H7 (cell line): Measurements from ENCODE around the gene MSI1. TPM values are rescaled to one million over a fixed set of nuclear protein-coding genes. Genes with fewer than 3 reads are reported as not detected.

Experiments used
- DNase-seq: peaks from one replicate; pipeline ENCODE4 v3.0.0; 2012
- H3K27me3 ChIP-seq: 2 replicates; pipeline ENCODE4 v1.6.0; 2011; ENCODE audit warnings: mild to moderate bottlenecking, low read length; ENCODE audit not compliant: control insufficient read depth, insufficient read depth
- H3K36me3 ChIP-seq: replicated peaks from 2 replicates; pipeline ENCODE4 v1.5.1; 2011; ENCODE audit warnings: low read length; ENCODE audit not compliant: control insufficient read depth, insufficient read depth
- H3K4me3 ChIP-seq: 2 replicates; pipeline ENCODE4 v1.5.1; 2011; ENCODE audit warnings: low read depth, mild to moderate bottlenecking, control low read depth, low read length, moderate library complexity; ENCODE audit not compliant: insufficient read depth
- total RNA-seq: library from RNA; depleted of rRNA; stranded (reverse); fragments of >200 nt; shearing (Covaris generic); gene quantifications from 2 replicates; pipeline ENCODE4 v1.2.3, GENCODE V29; 2014

The MSI1 gene
- total RNA-seq, 1 experiment from 2014 or later, result 23.2 TPM

- Histone ChIP-seq H3K27me3 (peaks cover 31% of the 10 kb centered on the region), H3K36me3 (peaks cover 6% of the 10 kb centered on the region), H3K4me3 (peak overlapping the region; percentile 67)
- peak; percentile 78 for DNase-seq
Observed at GRCh38 chr12:120367924-120368788, 808 bp downstream of the MSI1 start.

GRCh38 chr12:120367233-120367923 lies 1.6 kb downstream of the MSI1 start:
- peaks cover 6% of the 10 kb centered on the region for H3K36me3 ChIP-seq
- H3K27me3 ChIP-seq, result peaks cover 31% of the 10 kb centered on the region
- peak overlapping the region; percentile 67 for H3K4me3 ChIP-seq
- peak; percentile 76 for DNase-seq

DNA sequence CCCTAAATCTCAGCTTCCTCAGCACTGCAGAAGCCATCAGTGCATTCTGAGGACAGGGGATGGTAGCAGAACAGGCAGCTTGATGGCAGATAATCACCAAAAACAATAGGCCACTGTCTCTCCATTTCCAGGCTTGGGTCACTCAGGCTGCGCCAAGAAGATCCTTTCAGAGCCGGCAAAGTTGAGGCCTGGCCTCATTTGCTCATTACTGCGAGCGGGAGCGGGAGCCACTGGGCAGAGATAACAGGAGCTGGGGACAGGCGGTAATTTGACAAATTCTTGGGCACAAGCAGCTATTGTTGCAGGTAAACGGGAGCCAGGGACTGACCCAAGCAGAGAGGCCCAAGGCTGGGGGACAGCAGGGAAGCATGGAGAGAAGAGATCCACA lies 2.1 kb downstream of the MSI1 start:
- no peak for DNase-seq
- H3K27me3 ChIP-seq, result peaks cover 31% of the 10 kb centered on the region
- no peak overlapping the region for H3K4me3 ChIP-seq
- H3K36me3 ChIP-seq, result peaks cover 6% of the 10 kb centered on the region

DNA sequence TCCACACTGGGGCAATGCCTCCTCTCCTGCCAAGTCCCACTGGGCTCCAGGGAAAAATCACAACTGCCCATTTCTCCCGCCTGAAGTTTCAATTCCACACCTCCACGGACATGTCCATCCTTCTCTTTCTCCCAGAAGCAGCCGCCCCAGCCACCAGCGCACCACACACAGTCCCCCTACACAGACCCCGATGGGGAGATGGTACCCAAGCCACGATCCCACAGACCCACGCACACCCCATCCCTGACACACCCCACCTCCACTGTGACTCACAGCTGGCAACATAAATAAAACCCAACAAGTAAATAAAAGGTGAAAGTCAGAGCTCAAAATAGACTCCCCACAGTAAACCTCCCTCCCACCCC lies 2.6 kb downstream of the MSI1 start:
- peaks cover 28% of the 10 kb centered on the region for H3K27me3 ChIP-seq
- no peak overlapping the region for H3K4me3 ChIP-seq
- peaks cover 6% of the 10 kb centered on the region for H3K36me3 ChIP-seq
- no peak for DNase-seq

DNA sequence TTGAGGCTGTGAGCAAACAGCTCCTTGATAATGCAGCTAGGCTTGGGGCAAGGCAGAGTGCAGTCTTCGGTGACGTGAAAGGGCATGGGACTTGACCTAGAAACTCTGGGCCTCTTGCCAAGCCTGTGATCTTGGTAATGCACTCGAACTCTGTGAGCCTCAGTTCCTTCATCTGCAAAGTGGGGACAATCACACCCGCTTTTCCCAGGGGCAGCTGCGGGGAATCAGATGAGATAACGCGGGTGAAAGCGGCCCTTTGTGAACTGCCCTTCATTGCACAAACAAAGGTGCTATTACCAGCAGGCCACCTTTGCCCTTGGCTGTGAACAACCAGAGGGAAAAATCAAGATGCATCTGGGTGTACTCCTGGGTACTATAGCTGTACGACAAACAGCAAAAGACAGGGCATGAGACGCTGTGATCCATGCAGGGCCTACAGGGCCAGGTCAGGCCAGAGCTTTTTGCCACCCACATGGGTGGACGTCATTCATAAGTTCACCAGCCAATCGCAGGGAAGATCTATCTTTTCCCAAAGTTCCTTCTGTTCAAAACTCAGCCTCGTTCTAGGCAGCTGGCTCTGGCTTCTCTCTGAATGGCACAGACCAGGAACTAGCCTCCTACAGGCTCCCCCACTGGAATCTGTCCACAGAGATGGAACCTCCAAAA lies 3.2 kb downstream of the MSI1 start:
- H3K4me3 ChIP-seq, result no peak overlapping the region
- peaks cover 24% of the 10 kb centered on the region for H3K27me3 ChIP-seq
- H3K36me3 ChIP-seq, result peaks cover 6% of the 10 kb centered on the region
- DNase-seq, result no peak

GRCh38 chr12:120364487-120364886 lies 4.5 kb downstream of the MSI1 start:
- Histone ChIP-seq H3K27me3 (peaks cover 12% of the 10 kb centered on the region; the same call in 1 of the 2 replicates), H3K4me3 (no peak overlapping the region), H3K36me3 (peaks cover 6% of the 10 kb centered on the region)
- no peak for DNase-seq

GRCh38 chr12:120363274-120363855 lies 5.6 kb downstream of the MSI1 start:
- Histone ChIP-seq H3K4me3 (no peak overlapping the region), H3K36me3 (peaks cover 6% of the 10 kb centered on the region), H3K27me3 (peaks cover 9% of the 10 kb centered on the region; the same call in 1 of the 2 replicates)
- DNase-seq, result peak; percentile 30

GRCh38 chr12:120362516-120363273 lies 6.3 kb downstream of the MSI1 start:
- Histone ChIP-seq H3K27me3 (peaks cover 4% of the 10 kb centered on the region; the same call in 1 of the 2 replicates), H3K4me3 (no peak overlapping the region), H3K36me3 (peaks cover 6% of the 10 kb centered on the region)
- DNase-seq, result peak; percentile 43

- H3K4me3 ChIP-seq, result peak overlapping the region; percentile 49
- no peaks in the 10 kb centered on the region; the same call in 1 of the 2 replicates for H3K27me3 ChIP-seq
- DNase-seq, result peak; percentile 100
- H3K36me3 ChIP-seq, result peaks cover 11% of the 10 kb centered on the region
Observed at GRCh38 chr12:120361506-120362208, 7.3 kb downstream of the MSI1 start.

GRCh38 chr12:120359128-120359527 lies 9.8 kb downstream of the MSI1 start:
- Histone ChIP-seq H3K4me3 (no peak overlapping the region), H3K27me3 (no peaks in the 10 kb centered on the region; the same call in 1 of the 2 replicates), H3K36me3 (peaks cover 14% of the 10 kb centered on the region)
- DNase-seq, result no peak

DNA sequence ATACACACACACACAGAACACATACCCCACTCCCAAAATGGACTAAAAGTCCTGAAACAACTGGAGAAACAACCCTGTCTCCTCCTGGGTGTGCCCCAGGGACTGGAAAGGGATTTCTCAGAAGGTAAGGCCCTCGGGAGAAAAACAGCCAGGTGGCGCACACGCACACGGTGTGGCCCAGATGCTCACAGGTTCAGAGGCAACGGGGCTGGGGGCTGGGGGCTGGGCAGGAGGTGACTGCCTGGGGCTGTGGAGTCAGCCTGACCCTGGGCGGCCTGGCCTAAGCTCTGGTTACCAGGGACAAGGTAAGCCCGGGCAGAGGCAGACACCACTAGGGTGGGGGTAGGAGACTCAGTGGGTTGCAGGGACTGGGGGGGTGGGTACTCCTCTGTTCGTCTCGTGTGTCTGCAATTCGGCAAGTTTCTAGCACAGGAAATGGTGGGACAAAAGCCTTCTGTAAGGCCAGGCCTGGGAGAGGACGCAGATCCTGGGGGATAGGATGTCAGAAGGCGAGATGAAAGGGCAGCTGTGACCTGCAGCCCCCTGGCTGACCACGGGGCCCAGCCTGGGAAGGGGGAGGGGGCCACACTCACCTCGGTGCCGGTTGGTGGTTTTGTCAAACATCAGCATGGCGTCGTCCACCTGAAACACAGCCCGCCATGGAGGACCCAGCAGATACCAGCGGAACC lies 10.4 kb downstream of the MSI1 start:
- H3K27me3 ChIP-seq, result no peaks in the 10 kb centered on the region
- peak; percentile 84 for DNase-seq
- H3K36me3 ChIP-seq, result peaks cover 13% of the 10 kb centered on the region
- H3K4me3 ChIP-seq, result no peak overlapping the region

DNA sequence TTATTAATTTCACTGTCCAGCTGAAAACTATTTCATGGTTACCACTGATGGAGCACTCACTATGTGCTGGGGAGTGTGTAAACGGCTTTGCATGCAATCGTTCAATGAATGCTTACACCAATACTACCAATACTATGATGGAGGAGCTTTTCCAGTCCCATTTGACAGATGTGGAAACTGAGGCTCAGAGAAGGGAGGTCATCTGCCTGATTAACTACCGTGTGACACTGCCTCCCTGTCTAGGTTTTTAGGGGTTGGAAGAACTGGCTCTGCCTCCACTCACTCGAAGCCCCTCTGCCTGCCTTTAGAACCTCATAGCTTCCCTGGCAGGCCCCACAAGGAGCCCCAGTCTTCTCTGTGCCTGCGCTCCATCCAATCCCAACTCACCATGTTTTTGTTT lies 11.9 kb downstream of the MSI1 start:
- no peak for DNase-seq
- H3K36me3 ChIP-seq, result peaks cover 16% of the 10 kb centered on the region

DNA sequence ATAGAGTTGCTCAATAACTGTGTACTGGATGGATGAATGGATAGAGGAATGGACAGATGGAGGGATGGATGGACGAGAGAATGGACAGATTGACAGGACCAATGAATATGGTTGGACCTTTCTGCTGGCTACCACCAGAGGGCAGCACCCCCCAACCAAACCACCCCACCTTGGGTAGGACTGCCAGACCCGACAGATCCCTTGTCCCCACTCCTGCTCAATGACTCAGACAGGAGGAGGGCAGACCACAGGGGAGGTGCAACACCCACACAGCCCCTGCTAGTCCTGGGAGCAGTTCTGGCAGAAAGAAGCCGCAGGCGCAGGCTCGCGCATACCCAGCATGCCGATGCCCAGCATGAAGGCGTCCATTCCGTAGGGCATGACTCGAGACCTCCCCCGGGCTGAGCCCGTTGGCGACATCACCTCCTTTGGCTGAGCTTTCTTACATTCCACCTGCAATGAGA lies 12.4 kb downstream of the MSI1 start:
- Histone ChIP-seq H3K36me3 (peaks cover 18% of the 10 kb centered on the region), H3K4me3 (no peak overlapping the region), H3K27me3 (no peaks in the 10 kb centered on the region)
- peak; percentile 95 for DNase-seq

More for the DNA sequence above, 11.9 kb downstream of the MSI1 start:
- no peak overlapping the region for H3K4me3 ChIP-seq
- no peaks in the 10 kb centered on the region for H3K27me3 ChIP-seq
